ENCODE data around the gene USP7.

The USP7 gene

GRCh38 chr16:8935989-8936388, 27.7 kb downstream of the USP7 start:
- TF ChIP-seq, protein P1, sequence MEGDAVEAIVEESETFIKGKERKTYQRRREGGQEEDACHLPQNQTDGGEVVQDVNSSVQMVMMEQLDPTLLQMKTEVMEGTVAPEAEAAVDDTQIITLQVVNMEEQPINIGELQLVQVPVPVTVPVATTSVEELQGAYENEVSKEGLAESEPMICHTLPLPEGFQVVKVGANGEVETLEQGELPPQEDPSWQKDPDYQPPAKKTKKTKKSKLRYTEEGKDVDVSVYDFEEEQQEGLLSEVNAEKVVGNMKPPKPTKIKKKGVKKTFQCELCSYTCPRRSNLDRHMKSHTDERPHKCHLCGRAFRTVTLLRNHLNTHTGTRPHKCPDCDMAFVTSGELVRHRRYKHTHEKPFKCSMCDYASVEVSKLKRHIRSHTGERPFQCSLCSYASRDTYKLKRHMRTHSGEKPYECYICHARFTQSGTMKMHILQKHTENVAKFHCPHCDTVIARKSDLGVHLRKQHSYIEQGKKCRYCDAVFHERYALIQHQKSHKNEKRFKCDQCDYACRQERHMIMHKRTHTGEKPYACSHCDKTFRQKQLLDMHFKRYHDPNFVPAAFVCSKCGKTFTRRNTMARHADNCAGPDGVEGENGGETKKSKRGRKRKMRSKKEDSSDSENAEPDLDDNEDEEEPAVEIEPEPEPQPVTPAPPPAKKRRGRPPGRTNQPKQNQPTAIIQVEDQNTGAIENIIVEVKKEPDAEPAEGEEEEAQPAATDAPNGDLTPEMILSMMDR (IDR thresholded peaks at IDR 0.05; ENCODE audit: low read depth, low read length): no peak
- no peak overlapping the region for H3K4me3 ChIP-seq (ENCODE audit: low read depth, low read length)

GRCh38 chr16:8934601-8935000, 29.1 kb downstream of the USP7 start:
- TF ChIP-seq, protein P1 (IDR thresholded peaks at IDR 0.05; ENCODE audit: low read depth, low read length): no peak
- H3K4me3 ChIP-seq (ENCODE audit: low read depth, low read length): no peak overlapping the region

DNA sequence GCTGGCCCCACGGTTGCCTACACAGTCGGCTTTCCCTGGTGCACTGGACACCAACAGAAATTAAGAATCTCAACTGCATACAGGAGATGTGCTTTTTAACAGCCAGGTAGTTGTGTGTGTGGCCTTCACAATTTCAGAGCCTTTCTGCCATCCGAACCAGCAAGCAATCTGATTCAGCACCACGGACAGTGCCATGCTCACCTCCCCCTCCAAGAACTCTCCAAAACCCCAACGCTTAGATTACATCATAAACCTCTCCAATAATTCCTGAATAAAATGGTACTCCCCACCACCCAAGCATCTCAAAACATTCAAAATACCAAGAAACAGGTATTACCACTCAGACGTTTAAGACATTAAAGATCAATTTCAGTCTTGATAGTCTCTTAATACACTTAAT, 31.8 kb downstream of the USP7 start:
- H3K4me3 ChIP-seq (ENCODE audit: low read depth, low read length): no peak overlapping the region
- TF ChIP-seq, protein P1 (IDR thresholded peaks at IDR 0.05; ENCODE audit: low read depth, low read length): no peak

DNA sequence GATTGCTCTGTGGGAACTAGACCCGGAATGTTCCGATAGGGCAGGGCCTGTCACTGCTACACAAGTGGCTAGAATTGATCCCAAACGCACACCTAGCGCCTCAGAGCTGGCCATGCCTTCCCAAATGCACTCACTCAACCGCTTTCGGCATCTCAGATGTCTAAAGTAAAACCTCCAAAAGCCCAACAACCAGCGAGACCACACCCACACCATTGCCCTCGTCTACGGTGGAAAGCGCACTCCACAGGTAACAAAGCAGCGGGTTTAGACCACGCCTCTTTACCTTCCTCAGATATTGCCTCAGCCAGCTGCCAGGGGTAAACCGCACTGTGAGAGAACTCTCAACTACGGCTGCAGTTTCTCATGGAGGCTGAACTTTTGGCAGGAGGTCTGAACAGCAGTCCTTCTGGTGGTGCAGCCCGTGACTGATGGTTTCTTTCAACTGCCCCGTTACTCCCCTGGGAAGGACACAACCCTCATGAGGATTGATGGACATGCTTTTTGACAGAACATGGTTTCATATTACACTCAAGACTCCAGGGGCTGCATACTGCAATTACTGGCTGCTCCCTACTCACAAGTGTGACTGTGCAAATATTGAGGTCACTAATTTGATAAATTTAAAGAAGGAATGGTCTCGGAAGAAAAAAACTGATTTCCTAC, 34.5 kb downstream of the USP7 start:
- no peak overlapping the region for H3K4me3 ChIP-seq (ENCODE audit: low read depth, low read length)
- TF ChIP-seq, protein P1 (IDR thresholded peaks at IDR 0.05; ENCODE audit: low read depth, low read length): no peak

DNA sequence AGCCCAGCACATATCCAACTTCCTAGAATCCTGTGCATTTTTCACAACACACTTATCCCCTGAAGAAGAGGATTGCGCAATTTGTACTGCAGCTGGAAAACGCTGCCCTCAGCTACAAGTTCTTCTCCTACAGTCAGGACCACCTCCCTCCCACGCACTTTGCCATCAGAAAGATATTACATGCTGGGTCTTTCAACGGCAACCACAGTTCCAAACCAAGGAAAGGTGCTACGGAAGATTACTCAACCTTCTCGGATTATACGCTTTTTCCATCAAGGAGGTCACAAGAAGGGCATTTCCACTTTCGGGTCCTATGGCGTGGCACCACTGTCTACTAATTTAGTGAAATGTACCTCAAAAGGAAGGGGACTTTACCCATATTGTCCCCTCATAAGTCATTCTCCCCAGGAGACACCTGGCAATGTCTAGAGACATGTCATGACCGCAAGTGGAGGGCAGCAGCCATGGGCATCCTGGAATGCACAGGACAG, 35.2 kb downstream of the USP7 start:
- TF ChIP-seq, protein P1 (IDR thresholded peaks at IDR 0.05; ENCODE audit: low read depth, low read length): no peak
- no peak overlapping the region for H3K4me3 ChIP-seq (ENCODE audit: low read depth, low read length)

- H3K4me3 ChIP-seq (ENCODE audit: low read depth, low read length): no peak overlapping the region
Measured at GRCh38 chr16:8926827-8927226, 36.9 kb downstream of the USP7 start.

GRCh38 chr16:8925455-8925854, 38.3 kb downstream of the USP7 start:
- TF ChIP-seq, protein P1 (IDR thresholded peaks at IDR 0.05; ENCODE audit: low read depth, low read length): no peak
- no peak overlapping the region for H3K4me3 ChIP-seq (ENCODE audit: low read depth, low read length)

More at GRCh38 chr16:8926827-8927226, 36.9 kb downstream of the USP7 start:
- TF ChIP-seq, protein P1 (IDR thresholded peaks at IDR 0.05; ENCODE audit: low read depth, low read length): no peak
